Measurements from ENCODE around the gene TNFAIP2.

The TNFAIP2 gene

DNA sequence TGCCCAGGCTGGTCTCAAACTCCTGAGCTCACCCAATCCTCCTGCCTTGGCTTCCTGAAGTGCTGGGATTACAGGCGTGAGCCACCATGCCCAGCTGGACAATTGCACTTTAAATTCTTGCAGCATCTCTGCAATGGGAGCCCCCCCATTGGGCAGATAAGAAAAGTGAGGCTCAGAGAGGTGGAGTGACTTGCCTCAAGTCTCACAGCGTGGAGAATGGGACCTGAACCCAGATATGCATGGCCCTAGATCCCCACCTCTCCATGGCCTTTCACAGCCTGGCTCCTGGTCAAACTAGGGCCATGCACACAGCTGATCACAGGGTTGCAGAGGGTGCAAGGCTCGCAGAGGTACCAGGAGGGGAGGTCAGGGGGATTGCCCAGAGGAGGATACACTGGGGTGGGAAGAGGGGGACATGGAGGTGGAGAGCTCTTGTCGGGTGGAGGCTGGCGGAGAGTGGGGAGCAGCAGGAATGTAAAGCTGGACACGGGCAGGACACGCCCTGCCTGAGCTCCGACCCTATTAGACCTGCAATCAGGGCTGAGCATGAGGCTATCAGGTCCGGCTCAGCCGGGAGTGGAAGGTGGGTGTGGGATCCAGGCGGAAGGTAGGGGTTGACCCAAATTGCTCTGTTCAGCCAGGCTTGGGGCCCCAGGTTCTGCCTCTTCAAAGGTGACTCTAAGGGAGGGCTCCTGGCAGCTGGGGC lies 21.9 kb upstream of the TNFAIP2 start:
- H3K4me3 ChIP-seq (ENCODE audit: low read depth, low read length, poor library complexity, severe bottlenecking) = no peak overlapping the region
- no peak overlapping the region for H3K27ac ChIP-seq (ENCODE audit: low read depth, low read length, poor library complexity, severe bottlenecking)
- H3K36me3 ChIP-seq (ENCODE audit: insufficient read depth, low read length) = no peaks in the 10 kb centered on the region
- no peaks in the 10 kb centered on the region for H3F3A ChIP-seq (ENCODE audit: insufficient read depth, low read length)
- no peak overlapping the region for H3K4me2 ChIP-seq (ENCODE audit: low read length)
- H4K20me1 ChIP-seq (ENCODE audit: insufficient read depth, low read length) = no peaks in the 10 kb centered on the region
- 0 out of 2 replicates have a peak, but pooled peaks cover 5% of the 10 kb centered on the region for H3K27me3 ChIP-seq (ENCODE audit: insufficient read depth, low read length)
- no peak overlapping the region for H3K9ac ChIP-seq (ENCODE audit: low read length)
- no peaks in the 10 kb centered on the region for H3K79me2 ChIP-seq (ENCODE audit: insufficient read depth, low read length)
- no peak for TF ChIP-seq EZH2 (IDR thresholded peaks at IDR 0.05; ENCODE audit: borderline replicate concordance, low read length)
- TF ChIP-seq, protein P1, sequence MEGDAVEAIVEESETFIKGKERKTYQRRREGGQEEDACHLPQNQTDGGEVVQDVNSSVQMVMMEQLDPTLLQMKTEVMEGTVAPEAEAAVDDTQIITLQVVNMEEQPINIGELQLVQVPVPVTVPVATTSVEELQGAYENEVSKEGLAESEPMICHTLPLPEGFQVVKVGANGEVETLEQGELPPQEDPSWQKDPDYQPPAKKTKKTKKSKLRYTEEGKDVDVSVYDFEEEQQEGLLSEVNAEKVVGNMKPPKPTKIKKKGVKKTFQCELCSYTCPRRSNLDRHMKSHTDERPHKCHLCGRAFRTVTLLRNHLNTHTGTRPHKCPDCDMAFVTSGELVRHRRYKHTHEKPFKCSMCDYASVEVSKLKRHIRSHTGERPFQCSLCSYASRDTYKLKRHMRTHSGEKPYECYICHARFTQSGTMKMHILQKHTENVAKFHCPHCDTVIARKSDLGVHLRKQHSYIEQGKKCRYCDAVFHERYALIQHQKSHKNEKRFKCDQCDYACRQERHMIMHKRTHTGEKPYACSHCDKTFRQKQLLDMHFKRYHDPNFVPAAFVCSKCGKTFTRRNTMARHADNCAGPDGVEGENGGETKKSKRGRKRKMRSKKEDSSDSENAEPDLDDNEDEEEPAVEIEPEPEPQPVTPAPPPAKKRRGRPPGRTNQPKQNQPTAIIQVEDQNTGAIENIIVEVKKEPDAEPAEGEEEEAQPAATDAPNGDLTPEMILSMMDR (IDR thresholded peaks at IDR 0.05; ENCODE audit: low read length) = no peak
- no peak overlapping the region for H2AFZ ChIP-seq (ENCODE audit: low read length)
- H3K4me1 ChIP-seq (ENCODE audit: insufficient read depth, low read length, severe bottlenecking) = peaks cover 31% of the 10 kb centered on the region
- no peaks in the 10 kb centered on the region for H3K9me2 ChIP-seq (ENCODE audit: low read depth, low read length)
- H3K9me3 ChIP-seq (ENCODE audit: low read length) = no peaks in the 10 kb centered on the region

DNA sequence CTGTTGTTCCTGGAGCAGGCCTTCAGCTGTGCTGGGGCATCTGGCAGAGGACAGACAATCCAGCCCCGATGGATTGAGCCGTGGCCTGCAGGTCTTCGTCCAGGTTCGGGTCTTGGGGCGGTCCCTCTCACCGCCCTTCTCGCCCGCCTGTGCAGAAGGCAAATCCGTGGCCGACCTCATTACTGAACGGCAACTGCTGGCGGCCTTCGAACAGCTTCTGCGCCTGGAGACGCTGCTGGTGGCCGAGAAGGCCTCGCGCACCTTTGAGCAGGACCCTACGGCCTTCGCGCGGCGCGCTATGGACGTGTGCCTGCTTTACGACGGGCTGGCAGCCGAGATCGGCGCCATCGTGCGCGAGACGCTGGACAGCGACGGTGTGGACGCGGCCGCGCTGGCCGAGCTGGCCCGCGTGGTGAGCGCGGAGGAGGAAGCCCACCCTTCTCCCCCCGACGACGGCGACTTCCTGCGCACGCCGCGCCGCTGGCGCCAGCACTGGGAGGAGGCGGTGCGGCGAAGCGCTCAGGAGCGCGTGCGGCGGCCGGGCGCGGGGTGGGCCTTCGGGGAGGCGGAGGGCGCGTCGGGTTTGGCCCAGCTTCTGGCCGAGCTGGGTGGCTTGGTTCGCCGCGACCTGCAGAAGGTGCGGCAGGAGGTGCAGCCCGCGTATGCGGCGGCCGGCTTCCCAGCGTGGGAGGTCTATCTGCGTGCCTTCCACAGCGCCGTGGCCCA lies 21.1 kb upstream of the TNFAIP2 start:
- no peak overlapping the region for H3K4me2 ChIP-seq (ENCODE audit: low read length)
- no peaks in the 10 kb centered on the region for H3K9me3 ChIP-seq (ENCODE audit: low read length)
- no peaks in the 10 kb centered on the region for H3K9me2 ChIP-seq (ENCODE audit: low read depth, low read length)
- no peak overlapping the region for H3K4me3 ChIP-seq (ENCODE audit: low read depth, low read length, poor library complexity, severe bottlenecking)
- TF ChIP-seq, protein P1 (IDR thresholded peaks at IDR 0.05; ENCODE audit: low read length) = no peak
- no peak for TF ChIP-seq EZH2 (IDR thresholded peaks at IDR 0.05; ENCODE audit: borderline replicate concordance, low read length)
- 0 out of 2 replicates have a peak, but pooled peaks cover 5% of the 10 kb centered on the region for H3K27me3 ChIP-seq (ENCODE audit: insufficient read depth, low read length)
- no peak overlapping the region for H3K27ac ChIP-seq (ENCODE audit: low read depth, low read length, poor library complexity, severe bottlenecking)
- H3K36me3 ChIP-seq (ENCODE audit: insufficient read depth, low read length) = no peaks in the 10 kb centered on the region
- peaks cover 31% of the 10 kb centered on the region for H3K4me1 ChIP-seq (ENCODE audit: insufficient read depth, low read length, severe bottlenecking)
- H4K20me1 ChIP-seq (ENCODE audit: insufficient read depth, low read length) = no peaks in the 10 kb centered on the region
- H2AFZ ChIP-seq (ENCODE audit: low read length) = no peak overlapping the region
- no peaks in the 10 kb centered on the region for H3F3A ChIP-seq (ENCODE audit: insufficient read depth, low read length)
- H3K79me2 ChIP-seq (ENCODE audit: insufficient read depth, low read length) = no peaks in the 10 kb centered on the region
- H3K9ac ChIP-seq (ENCODE audit: low read length) = no peak overlapping the region

DNA sequence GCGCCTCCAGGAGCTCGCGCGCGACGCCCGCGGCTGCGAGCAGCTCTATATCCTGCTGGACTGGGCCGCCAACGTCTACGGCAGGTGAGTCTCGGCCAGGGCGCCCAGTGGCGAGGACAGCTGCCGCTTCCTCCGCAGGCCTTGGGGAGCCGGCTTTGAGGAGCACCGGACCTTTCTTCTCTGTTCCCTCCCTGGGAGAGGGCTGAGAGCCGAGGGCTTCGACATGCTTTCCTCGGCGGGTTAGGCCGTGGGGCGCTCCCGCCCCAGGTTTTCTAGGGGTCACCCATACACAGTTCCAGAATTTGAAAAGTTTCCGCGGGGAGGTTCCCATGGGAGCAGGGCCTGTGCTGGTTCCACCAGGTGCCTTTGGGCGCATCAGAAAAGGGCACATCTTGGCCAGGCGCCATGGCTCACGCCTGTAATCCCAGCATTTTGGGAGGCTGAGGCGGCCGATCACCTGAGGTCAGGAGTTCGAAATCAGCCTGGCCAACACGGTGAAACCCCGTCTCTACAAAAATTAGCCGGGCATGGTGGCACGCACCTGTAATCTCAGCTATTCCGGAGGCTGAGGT lies 20.5 kb upstream of the TNFAIP2 start:
- H3K9me2 ChIP-seq (ENCODE audit: low read depth, low read length) = no peaks in the 10 kb centered on the region
- H3K9me3 ChIP-seq (ENCODE audit: low read length) = no peaks in the 10 kb centered on the region
- peaks cover 31% of the 10 kb centered on the region for H3K4me1 ChIP-seq (ENCODE audit: insufficient read depth, low read length, severe bottlenecking)
- H4K20me1 ChIP-seq (ENCODE audit: insufficient read depth, low read length) = no peaks in the 10 kb centered on the region
- H3K4me3 ChIP-seq (ENCODE audit: low read depth, low read length, poor library complexity, severe bottlenecking) = no peak overlapping the region
- H3K4me2 ChIP-seq (ENCODE audit: low read length) = no peak overlapping the region
- H3K27me3 ChIP-seq (ENCODE audit: insufficient read depth, low read length) = no peaks in the 10 kb centered on the region
- TF ChIP-seq EZH2 (IDR thresholded peaks at IDR 0.05; ENCODE audit: borderline replicate concordance, low read length) = no peak
- TF ChIP-seq, protein P1 (IDR thresholded peaks at IDR 0.05; ENCODE audit: low read length) = no peak
- H3K79me2 ChIP-seq (ENCODE audit: insufficient read depth, low read length) = no peaks in the 10 kb centered on the region
- no peaks in the 10 kb centered on the region for H3F3A ChIP-seq (ENCODE audit: insufficient read depth, low read length)
- no peak overlapping the region for H3K27ac ChIP-seq (ENCODE audit: low read depth, low read length, poor library complexity, severe bottlenecking)
- no peaks in the 10 kb centered on the region for H3K36me3 ChIP-seq (ENCODE audit: insufficient read depth, low read length)
- no peak overlapping the region for H3K9ac ChIP-seq (ENCODE audit: low read length)
- H2AFZ ChIP-seq (ENCODE audit: low read length) = no peak overlapping the region

Data from OCI-LY1 (cell line).